Measurements from ENCODE around the gene SCAF1. TPM values are rescaled to one million over a fixed set of nuclear protein-coding genes. Genes with fewer than 3 reads are reported as not detected.

SCAF1 gene
- total RNA-seq, 1 donor from 2014 or later = 38.8 TPM

DNA sequence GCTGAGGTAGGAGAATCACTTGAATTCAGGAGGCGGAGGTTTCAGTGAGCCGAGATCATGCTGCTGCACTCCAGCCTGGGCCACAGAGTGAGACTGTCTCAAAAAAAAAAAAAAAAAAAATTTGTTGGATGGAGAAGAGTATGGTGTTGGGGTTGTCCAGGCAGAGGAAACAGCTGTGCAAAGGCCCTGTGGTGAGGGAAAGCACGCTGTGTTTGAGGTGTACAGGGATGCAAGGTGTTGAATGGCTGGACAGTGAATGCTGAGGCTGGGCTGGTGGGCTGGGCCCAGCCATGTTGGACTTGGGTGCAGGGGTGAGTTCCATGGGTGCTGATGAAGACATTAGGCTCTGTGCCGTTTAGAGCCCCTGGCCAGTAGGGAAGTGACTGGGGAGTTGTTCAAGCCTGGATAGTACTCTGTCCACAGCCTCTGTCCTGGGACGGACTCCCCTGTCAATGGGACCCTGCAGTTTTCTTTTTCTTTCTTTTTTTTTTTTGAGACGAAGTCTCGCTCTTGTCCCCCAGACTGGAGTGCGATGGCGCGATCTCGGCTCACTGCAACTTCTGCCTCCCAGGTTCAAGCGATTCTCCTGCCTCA is 32.4 kb upstream of the SCAF1 start:
- intact Hi-C loops (cut with micrococcal nuclease) = no loop called here
- no peaks in the 10 kb centered on the region for H3K9me3 ChIP-seq (replicated peaks)
- peaks cover 65% of the 10 kb centered on the region for H3K36me3 ChIP-seq
- DNase-seq = no peak
- H3K27ac ChIP-seq (replicated peaks) = no peak overlapping the region
- TF ChIP-seq, protein P1, sequence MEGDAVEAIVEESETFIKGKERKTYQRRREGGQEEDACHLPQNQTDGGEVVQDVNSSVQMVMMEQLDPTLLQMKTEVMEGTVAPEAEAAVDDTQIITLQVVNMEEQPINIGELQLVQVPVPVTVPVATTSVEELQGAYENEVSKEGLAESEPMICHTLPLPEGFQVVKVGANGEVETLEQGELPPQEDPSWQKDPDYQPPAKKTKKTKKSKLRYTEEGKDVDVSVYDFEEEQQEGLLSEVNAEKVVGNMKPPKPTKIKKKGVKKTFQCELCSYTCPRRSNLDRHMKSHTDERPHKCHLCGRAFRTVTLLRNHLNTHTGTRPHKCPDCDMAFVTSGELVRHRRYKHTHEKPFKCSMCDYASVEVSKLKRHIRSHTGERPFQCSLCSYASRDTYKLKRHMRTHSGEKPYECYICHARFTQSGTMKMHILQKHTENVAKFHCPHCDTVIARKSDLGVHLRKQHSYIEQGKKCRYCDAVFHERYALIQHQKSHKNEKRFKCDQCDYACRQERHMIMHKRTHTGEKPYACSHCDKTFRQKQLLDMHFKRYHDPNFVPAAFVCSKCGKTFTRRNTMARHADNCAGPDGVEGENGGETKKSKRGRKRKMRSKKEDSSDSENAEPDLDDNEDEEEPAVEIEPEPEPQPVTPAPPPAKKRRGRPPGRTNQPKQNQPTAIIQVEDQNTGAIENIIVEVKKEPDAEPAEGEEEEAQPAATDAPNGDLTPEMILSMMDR (IDR thresholded peaks at IDR 0.05; ENCODE audit: borderline replicate concordance) = no peak
- no peaks in the 10 kb centered on the region for H3K27me3 ChIP-seq (ENCODE audit: low read depth)
- peaks cover 36% of the 10 kb centered on the region for H3K4me1 ChIP-seq
- no peak overlapping the region for H3K4me3 ChIP-seq

DNA sequence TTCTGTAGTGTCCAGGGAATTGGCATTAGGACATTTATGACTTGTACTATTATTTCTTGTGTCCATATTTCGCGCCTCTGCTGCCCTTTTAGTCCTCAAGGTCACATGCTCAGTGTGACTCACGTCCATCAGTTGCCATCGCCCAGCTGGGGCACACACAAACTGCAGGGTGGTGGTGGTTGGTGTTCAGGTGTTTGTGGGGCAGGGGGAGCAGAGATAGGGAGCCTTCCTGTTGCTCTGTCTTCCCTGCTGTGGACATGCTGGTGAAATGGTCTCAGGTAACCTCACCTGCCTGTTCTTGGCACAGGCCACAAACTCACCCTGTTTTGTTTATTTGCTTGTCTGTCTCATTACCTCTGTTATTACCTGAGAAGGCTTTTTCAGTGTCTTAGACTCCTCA is 28.6 kb upstream of the SCAF1 start:
- Histone ChIP-seq H3K27ac (replicated peaks) (no peak overlapping the region), H3K9me3 (replicated peaks) (peaks cover 5% of the 10 kb centered on the region), H3K4me3 (no peak overlapping the region), H3K4me1 (peaks cover 27% of the 10 kb centered on the region), H3K27me3 (ENCODE audit: low read depth) (no peaks in the 10 kb centered on the region), H3K36me3 (peaks cover 72% of the 10 kb centered on the region)
- intact Hi-C loops (cut with micrococcal nuclease) = no loop called here
- TF ChIP-seq, protein P1 (IDR thresholded peaks at IDR 0.05; ENCODE audit: borderline replicate concordance) = no peak
- no peak for DNase-seq

DNA sequence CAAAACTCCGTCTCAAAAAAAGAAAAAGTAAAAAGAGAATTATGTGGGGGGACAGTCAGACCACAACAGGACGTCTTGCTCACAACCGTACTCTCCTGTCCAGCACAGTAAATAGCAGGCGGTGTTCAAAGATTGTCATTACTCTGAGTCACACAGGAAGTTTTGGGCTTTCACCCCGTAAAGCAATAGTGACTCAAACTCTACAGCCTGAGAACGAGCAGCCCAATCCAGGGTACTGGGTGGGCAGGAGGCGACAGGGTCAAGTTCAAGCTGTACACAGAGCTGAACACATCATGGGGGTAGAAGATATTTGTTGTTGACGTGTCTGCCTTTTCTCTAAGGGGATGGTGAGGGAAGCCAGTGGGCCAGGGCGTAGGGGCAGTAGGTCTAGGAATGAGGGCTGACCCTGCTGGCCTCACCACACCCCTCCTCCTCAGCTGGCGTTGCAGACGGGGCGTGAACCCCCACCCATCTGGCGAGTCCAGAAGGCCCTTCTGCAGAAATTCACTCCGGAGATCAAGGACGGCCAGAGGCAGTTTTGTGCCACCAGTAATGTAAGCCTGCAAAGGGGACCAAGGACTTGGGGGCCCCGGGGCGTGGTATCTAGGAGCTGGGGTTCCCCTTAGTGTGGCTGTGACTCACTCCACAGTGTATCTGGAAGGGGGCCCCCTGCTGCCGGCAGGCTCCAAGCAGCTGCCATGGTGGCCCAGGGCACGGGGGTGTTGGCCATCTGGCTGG is 27.7 kb upstream of the SCAF1 start:
- DNase-seq = no peak

DNA sequence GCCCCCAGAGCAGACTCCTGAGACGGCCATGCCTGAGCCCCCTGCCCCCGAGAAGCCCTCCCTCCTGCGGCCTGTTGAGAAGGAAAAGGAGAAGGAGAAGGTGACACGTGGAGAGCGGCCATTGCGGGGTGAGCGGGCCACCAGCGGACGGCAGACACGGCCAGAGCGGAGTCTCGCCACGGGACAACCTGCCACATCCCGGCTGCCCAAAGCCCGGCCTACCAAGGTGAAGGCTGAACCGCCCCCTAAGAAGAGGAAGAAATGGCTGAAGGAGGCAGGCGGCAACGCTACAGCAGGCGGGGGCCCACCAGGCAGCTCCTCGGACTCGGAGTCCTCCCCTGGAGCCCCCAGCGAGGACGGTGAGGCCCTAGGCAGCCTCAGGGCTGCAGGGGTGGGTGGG is 26.1 kb upstream of the SCAF1 start:
- Histone ChIP-seq H3K4me3 (no peak overlapping the region), H3K36me3 (peaks cover 63% of the 10 kb centered on the region), H3K9me3 (replicated peaks) (peaks cover 5% of the 10 kb centered on the region), H3K27me3 (ENCODE audit: low read depth) (no peaks in the 10 kb centered on the region), H3K4me1 (peaks cover 27% of the 10 kb centered on the region), H3K27ac (replicated peaks) (no peak overlapping the region)
- DNase-seq = no peak
- intact Hi-C loops (cut with micrococcal nuclease) = no loop called here
- TF ChIP-seq, protein P1 (IDR thresholded peaks at IDR 0.05; ENCODE audit: borderline replicate concordance) = no peak

More for the DNA sequence above, 27.7 kb upstream of the SCAF1 start:
- intact Hi-C loops (cut with micrococcal nuclease) = no loop called here
- Histone ChIP-seq H3K4me3 (no peak overlapping the region), H3K27ac (replicated peaks) (no peak overlapping the region), H3K27me3 (ENCODE audit: low read depth) (no peaks in the 10 kb centered on the region), H3K4me1 (peaks cover 27% of the 10 kb centered on the region), H3K9me3 (replicated peaks) (peaks cover 5% of the 10 kb centered on the region), H3K36me3 (peaks cover 69% of the 10 kb centered on the region)
- TF ChIP-seq, protein P1 (IDR thresholded peaks at IDR 0.05; ENCODE audit: borderline replicate concordance) = no peak

DNA sequence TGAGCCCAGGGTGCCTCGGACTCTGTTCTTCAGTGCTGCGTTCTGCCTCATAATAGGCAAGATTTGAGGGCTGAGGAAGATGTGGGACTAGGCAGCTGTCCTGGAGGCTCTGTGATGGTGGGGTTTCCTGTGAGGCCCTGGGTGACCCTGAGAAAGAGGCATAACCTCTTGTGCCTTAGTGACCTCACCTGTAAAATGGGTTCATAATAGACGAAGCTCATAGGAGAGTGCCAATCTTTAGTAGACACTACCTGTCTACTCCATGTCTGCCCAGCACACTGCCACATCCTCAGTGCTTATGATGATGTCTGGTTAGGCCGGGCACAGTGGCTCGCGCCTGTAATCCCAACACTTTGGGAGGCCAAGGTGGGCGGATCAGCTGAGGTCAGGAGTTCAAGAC is 25.5 kb upstream of the SCAF1 start:
- H3K27me3 ChIP-seq (ENCODE audit: low read depth) = no peaks in the 10 kb centered on the region
- no peak for DNase-seq
- H3K9me3 ChIP-seq (replicated peaks) = peaks cover 5% of the 10 kb centered on the region
- H3K27ac ChIP-seq (replicated peaks) = no peak overlapping the region
- TF ChIP-seq, protein P1 (IDR thresholded peaks at IDR 0.05; ENCODE audit: borderline replicate concordance) = no peak
- peaks cover 27% of the 10 kb centered on the region for H3K4me1 ChIP-seq
- peaks cover 63% of the 10 kb centered on the region for H3K36me3 ChIP-seq
- intact Hi-C loops (cut with micrococcal nuclease) = no loop called here
- no peak overlapping the region for H3K4me3 ChIP-seq
